ENCODE data around the gene RHBDD1. TPM values are rescaled to one million over a fixed set of nuclear protein-coding genes. Genes with fewer than 3 reads are reported as not detected.

RHBDD1 gene
- total RNA-seq, 1 donor from 2014 or later: 34.9 TPM

DNA sequence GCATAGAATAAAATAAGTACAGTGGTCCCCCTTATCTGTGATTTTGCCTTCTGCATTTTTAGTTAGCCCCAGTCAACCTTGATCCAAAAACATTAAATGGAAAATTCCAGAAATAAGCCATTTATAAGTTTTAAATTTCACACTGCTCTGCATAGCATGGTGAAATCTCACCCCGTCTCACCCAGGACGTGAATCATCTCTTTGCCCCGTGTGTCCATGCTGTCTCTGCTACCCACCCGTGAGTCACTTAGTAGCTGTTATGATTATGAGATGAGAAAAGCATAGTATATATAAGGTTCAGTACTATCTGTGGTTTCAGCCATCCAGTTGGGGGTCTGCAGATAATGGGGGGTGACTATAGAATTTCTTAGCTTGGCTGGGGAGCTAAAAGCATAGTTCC lies 67.3 kb downstream of the RHBDD1 start:
- H3K27me3 Mint-ChIP-seq: no peaks in the 10 kb centered on the region
- H3K27ac Mint-ChIP-seq: no peak overlapping the region
- H3K36me3 Mint-ChIP-seq: peaks cover 16% of the 10 kb centered on the region
- no peak for TF ChIP-seq CTCF (conservative IDR thresholded peaks at IDR 0.05)
- H3K4me3 Mint-ChIP-seq: no peak overlapping the region
- no peaks in the 10 kb centered on the region for H3K4me1 Mint-ChIP-seq (ENCODE audit: unreplicated experiment)
- no peak for DNase-seq (ENCODE audit: extremely low spot score, unreplicated experiment)
- H3K9me3 Mint-ChIP-seq: no peaks in the 10 kb centered on the region

DNA sequence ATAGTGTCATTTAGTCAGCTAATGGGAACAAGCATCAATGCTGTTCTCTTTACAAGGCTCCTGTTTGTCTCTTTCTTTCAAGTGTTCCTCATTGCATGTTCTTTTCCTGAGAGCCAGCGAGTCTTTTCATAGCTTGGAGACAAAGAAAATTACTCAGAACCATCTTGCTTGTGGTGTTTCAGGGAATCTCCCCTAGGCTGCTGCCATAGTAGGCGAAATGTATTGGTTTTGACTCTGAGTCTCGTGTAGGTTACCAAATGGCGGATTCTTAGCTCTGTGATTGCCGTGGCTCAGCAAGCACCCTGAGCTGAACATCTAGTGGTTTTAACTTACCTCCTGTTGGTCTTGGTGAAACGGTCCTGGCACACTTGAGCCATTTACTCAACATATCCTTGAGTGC lies 68.7 kb downstream of the RHBDD1 start:
- H3K27me3 Mint-ChIP-seq: no peaks in the 10 kb centered on the region
- no peak overlapping the region for H3K27ac Mint-ChIP-seq
- H3K4me1 Mint-ChIP-seq (ENCODE audit: unreplicated experiment): no peaks in the 10 kb centered on the region
- DNase-seq (ENCODE audit: extremely low spot score, unreplicated experiment): no peak
- TF ChIP-seq CTCF (conservative IDR thresholded peaks at IDR 0.05): no peak
- no peaks in the 10 kb centered on the region for H3K9me3 Mint-ChIP-seq
- H3K4me3 Mint-ChIP-seq: no peak overlapping the region
- H3K36me3 Mint-ChIP-seq: peaks cover 20% of the 10 kb centered on the region

- H3K9me3 Mint-ChIP-seq: no peaks in the 10 kb centered on the region
- DNase-seq (ENCODE audit: extremely low spot score, unreplicated experiment): no peak
- H3K36me3 Mint-ChIP-seq: peaks cover 20% of the 10 kb centered on the region
- no peaks in the 10 kb centered on the region for H3K4me1 Mint-ChIP-seq (ENCODE audit: unreplicated experiment)
- H3K4me3 Mint-ChIP-seq: no peak overlapping the region
- no peak for TF ChIP-seq CTCF (conservative IDR thresholded peaks at IDR 0.05)
- no peaks in the 10 kb centered on the region for H3K27me3 Mint-ChIP-seq
- H3K27ac Mint-ChIP-seq: no peak overlapping the region
Observed at GRCh38 chr2:226905718-226906117, 69.9 kb downstream of the RHBDD1 start.

DNA sequence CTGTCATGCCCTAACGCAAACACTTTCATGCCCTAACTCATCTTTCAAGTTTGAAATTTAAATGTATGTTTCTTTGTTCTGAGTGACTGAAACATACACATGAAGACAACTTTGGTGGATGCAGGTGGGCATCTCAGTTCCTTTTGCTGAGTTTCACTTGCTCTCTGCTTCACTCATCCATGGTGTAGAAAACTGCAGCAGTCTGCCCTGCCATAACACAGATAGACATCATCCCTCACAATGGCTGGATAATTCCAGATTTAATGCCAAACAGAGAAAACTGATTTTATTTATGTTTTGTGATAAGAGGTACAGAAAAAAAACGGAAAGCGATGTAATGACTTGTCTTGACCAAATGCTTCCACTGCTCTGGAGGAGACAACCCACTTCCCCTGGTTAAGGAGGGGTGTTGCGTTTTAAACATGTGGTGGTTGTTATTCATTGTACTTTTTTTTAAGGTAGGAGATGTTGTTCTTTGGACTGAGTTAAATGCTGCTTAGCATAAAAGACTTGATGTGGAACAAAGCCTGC lies 70.4 kb downstream of the RHBDD1 start:
- Mint-ChIP-seq H3K27ac (no peak overlapping the region), H3K36me3 (peaks cover 20% of the 10 kb centered on the region), H3K9me3 (no peaks in the 10 kb centered on the region), H3K4me1 (ENCODE audit: unreplicated experiment) (no peaks in the 10 kb centered on the region), H3K27me3 (no peaks in the 10 kb centered on the region), H3K4me3 (no peak overlapping the region)
- DNase-seq (ENCODE audit: extremely low spot score, unreplicated experiment): no peak
- no peak for TF ChIP-seq CTCF (conservative IDR thresholded peaks at IDR 0.05)

DNA sequence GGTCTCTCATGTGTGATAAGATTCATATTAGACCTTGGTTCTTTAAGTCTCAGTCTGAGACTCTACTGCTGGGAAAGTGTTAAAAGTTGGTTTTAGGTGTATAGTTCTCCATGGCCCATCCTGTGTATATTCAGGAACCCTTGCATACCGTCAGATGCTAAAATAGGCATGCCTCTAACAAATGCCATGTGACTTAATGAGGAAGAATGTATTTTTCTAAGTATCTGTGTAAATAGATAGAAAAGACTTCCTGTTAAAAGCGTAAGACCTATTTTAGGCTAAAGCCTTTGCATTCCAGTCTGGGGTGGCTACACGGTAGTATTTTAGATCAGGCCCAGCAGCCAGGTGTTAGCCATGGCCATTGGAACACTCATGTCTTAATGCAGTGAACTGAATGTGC lies 73.3 kb downstream of the RHBDD1 start:
- Mint-ChIP-seq H3K27ac (no peak overlapping the region), H3K4me3 (no peak overlapping the region), H3K27me3 (no peaks in the 10 kb centered on the region), H3K9me3 (no peaks in the 10 kb centered on the region), H3K36me3 (peaks cover 21% of the 10 kb centered on the region), H3K4me1 (ENCODE audit: unreplicated experiment) (no peaks in the 10 kb centered on the region)
- TF ChIP-seq CTCF (conservative IDR thresholded peaks at IDR 0.05): no peak
- no peak for DNase-seq (ENCODE audit: extremely low spot score, unreplicated experiment)

GRCh38 chr2:226909836-226910235 lies 74.0 kb downstream of the RHBDD1 start:
- Mint-ChIP-seq H3K4me3 (no peak overlapping the region), H3K27ac (no peak overlapping the region), H3K9me3 (no peaks in the 10 kb centered on the region), H3K36me3 (peaks cover 17% of the 10 kb centered on the region), H3K4me1 (ENCODE audit: unreplicated experiment) (no peaks in the 10 kb centered on the region), H3K27me3 (no peaks in the 10 kb centered on the region)
- no peak for DNase-seq (ENCODE audit: extremely low spot score, unreplicated experiment)
- no peak for TF ChIP-seq CTCF (conservative IDR thresholded peaks at IDR 0.05)
